ENCODE measurements around the gene MEIS1.

MEIS1 gene

DNA sequence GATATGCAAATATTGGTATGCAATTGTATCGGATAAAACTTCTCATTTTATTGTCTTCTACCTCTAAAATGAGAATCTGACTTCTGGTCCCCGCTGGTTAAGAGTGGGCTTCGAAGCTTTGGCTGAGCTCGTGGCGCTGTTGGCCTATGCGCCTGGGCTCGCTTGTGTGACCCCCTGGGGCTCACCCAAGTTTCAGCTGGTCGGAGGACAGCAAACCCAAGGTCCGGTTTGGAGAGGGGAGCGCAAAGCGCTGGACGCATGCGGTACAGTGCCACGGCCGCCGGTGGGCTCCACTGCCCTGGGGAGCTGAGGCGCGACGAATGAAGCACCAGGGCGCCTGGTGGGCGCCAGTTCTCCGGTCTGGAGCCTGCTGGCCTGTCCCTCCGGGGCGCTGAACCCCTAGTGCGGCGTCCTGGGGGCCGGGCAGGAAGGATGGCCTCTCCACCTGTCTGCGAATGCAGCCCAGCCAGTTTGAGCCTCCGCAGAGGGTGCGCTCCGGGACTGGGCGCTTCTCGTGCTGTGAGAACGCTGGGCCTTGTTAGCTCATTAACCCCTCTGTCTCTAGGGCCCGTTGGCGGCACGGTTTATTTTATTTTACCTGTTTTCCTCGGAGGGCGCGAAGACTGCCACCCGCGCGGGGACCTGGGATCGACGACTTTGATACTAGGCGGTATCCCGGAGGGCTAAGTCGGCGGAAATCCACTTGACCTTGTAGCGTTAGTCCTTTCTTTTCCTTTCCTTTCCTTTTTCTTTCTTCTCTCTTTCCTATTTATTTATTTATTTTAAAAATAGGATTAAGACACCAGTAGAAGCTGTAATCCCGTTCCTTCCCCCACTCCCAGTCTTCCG, 10.4 kb downstream of the MEIS1 start:
- TF ChIP-seq CTCF (IDR thresholded peaks at IDR 0.05; ENCODE audit: low read length, missing control alignments), result no peak
- peak overlapping the region; percentile 19 for H3K4me3 ChIP-seq (replicated peaks; ENCODE audit: low read depth, low read length)
- no peak for DNase-seq (ENCODE audit: low read depth)

- peak overlapping the region; percentile 19 for H3K4me3 ChIP-seq (replicated peaks; ENCODE audit: low read depth, low read length)
- TF ChIP-seq CTCF (IDR thresholded peaks at IDR 0.05; ENCODE audit: low read length, missing control alignments), result no peak
- DNase-seq (ENCODE audit: low read depth), result peak; percentile 34
Measured at GRCh38 chr2:66445925-66446871, 11.3 kb downstream of the MEIS1 start.

GRCh38 chr2:66446941-66447340, 12.0 kb downstream of the MEIS1 start:
- no peak overlapping the region for H3K4me3 ChIP-seq (replicated peaks; ENCODE audit: low read depth, low read length)
- no peak for TF ChIP-seq CTCF (IDR thresholded peaks at IDR 0.05; ENCODE audit: low read length, missing control alignments)
- no peak for DNase-seq (ENCODE audit: low read depth)

DNA sequence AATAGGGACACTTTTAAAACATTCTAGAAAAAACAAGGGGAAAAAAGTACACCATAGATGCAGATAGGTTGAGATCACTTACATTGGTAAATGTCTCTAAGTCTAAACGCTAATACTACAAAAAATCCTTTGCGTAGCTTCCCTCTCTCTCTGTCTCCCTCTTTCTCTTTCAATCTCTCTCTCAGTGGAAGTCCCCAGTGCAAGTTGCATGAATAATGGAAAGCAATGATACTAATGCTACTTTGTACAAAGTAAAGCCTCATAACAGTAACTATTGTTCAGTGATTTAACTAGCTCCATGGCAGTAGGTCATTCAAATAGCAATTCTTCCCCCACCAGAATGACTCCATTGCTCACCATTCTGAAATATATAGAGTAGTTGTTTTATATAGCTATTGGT, 12.8 kb downstream of the MEIS1 start:
- no peak for DNase-seq (ENCODE audit: low read depth)
- H3K4me3 ChIP-seq (replicated peaks; ENCODE audit: low read depth, low read length), result no peak overlapping the region
- TF ChIP-seq CTCF (IDR thresholded peaks at IDR 0.05; ENCODE audit: low read length, missing control alignments), result no peak

DNA sequence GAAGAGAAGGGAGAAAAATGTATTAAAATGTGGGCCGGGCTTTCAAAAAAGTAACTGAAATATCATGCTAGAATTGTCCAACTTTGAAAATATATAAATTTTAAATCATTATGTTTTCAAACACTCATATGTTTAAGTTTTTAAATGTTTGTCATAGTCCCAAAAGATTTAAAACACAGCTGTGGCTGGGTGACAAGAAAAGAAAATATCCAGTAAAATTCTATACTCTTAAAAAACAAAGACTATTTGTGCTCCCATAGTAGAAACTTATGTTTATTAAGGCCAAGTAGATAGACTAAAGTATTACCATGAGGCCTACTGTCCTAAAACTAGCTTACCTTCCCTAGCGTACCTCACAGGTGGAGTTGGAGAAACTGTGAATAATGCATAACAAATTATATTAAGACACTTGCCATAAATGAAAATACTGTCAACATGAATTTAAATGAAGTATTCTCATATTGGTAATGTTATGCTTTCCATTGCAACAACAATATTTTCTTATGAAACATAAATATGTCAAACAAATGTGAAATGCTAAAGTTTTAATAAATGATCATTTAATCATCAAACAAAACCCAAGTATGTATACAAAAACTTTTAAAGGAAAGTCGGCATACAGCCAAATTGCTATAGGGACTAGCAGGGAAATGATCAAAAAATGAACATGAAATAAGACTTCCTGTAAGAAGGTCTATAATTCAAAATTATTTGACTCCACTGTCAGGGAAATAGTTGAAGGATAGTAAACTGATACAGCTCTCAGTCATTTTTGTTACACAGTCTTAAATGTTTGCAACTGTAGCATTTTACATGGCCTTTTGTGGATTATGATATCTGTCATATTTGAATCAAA, 13.4 kb downstream of the MEIS1 start:
- no peak for DNase-seq (ENCODE audit: low read depth)
- no peak overlapping the region for H3K4me3 ChIP-seq (replicated peaks; ENCODE audit: low read depth, low read length)
- TF ChIP-seq CTCF (IDR thresholded peaks at IDR 0.05; ENCODE audit: low read length, missing control alignments), result no peak

- no peak overlapping the region for H3K4me3 ChIP-seq (replicated peaks; ENCODE audit: low read depth, low read length)
- TF ChIP-seq CTCF (IDR thresholded peaks at IDR 0.05; ENCODE audit: low read length, missing control alignments), result no peak
- DNase-seq (ENCODE audit: low read depth), result no peak
Measured at GRCh38 chr2:66452214-66452613, 17.3 kb downstream of the MEIS1 start.
